K562 (cell line): ENCODE results near the gene UBL5. TPM values are rescaled to one million over a fixed set of nuclear protein-coding genes. Genes with fewer than 3 reads are reported as not detected.

Source experiments
- CHD4 ChIP-seq: fragments of 200-600 bp; sonication (generic); IDR thresholded peaks from 3 replicates; pipeline ENCODE4 v1.6.1; 2012; ENCODE audit warnings: low read depth, mild to moderate bottlenecking, mixed read lengths, low read length, inconsistent platforms; ENCODE audit not compliant: insufficient read depth, insufficient replicate concordance, poor library complexity, severe bottlenecking
- CREM ChIP-seq: IDR thresholded peaks from 2 replicates; pipeline ENCODE4 v1.6.1; 2014; ENCODE audit warnings: antibody characterized with exemption, low read depth
- HDAC3 ChIP-seq: fragments of 450-650 bp; IDR thresholded peaks from 2 replicates; pipeline ENCODE4 v1.6.1; 2018; ENCODE audit warnings: borderline replicate concordance, mild to moderate bottlenecking, moderate library complexity; ENCODE audit not compliant: partially characterized antibody
- JUND ChIP-seq, 2 experiments: IDR thresholded peaks; 2 replicates in 1 of 2; 3 replicates in 1 of 2; pipeline ENCODE4 v1.6.1; 2011; ENCODE audit warnings: borderline replicate concordance in 2 of 2, low read depth in 2 of 2, low read length in 2 of 2, improper control_type of control experiment in 1 of 2, missing biosample characterization in 1 of 2, missing genetic modification characterization in 1 of 2, missing genetic modification reagents in 1 of 2
- KDM1A ChIP-seq, 2 experiments: fragments of 450-650 bp; IDR thresholded peaks; 2 replicates each; pipeline ENCODE4 v1.6.1; 2016; ENCODE audit warnings: mild to moderate bottlenecking in 2 of 2
- KLF16 ChIP-seq: IDR thresholded peaks from 2 replicates; pipeline ENCODE4 v1.6.1; 2016; ENCODE audit warnings: antibody characterized with exemption
- MED1 ChIP-seq: sonication (generic); formaldehyde crosslinking; IDR thresholded peaks from 2 replicates; pipeline ENCODE4 v1.8.1; 2023; ENCODE audit warnings: missing genetic modification reagents, borderline replicate concordance
- NCOA1 ChIP-seq: fragments of 450-650 bp; IDR thresholded peaks from 2 replicates; pipeline ENCODE4 v1.6.1; 2016; ENCODE audit warnings: low read depth
- NELFE ChIP-seq: IDR thresholded peaks from 2 replicates; pipeline ENCODE4 v1.6.1; 2011; ENCODE audit warnings: mild to moderate bottlenecking; ENCODE audit not compliant: insufficient read depth, insufficient read length
- NFRKB ChIP-seq: fragments of 450-650 bp; IDR thresholded peaks from 2 replicates; pipeline ENCODE4 v1.6.1; 2016; ENCODE audit warnings: low read depth
- NONO ChIP-seq, 2 experiments: fragments of 200-400 bp in 1 of 2; fragments of 450-650 bp in 1 of 2; formaldehyde crosslinking in 1 of 2; IDR thresholded peaks; 2 replicates each; pipeline ENCODE4 v1.6.1; 2017; ENCODE audit warnings: low read depth in 2 of 2, mild to moderate bottlenecking in 2 of 2, moderate library complexity in 2 of 2, low read length in 1 of 2
- PHF20 ChIP-seq: fragments of 450-650 bp; IDR thresholded peaks from 2 replicates; pipeline ENCODE4 v1.6.1; 2018; ENCODE audit not compliant: partially characterized antibody
- RBM39 ChIP-seq: fragments of 200-400 bp; formaldehyde crosslinking; optimal IDR thresholded peaks from 2 replicates; pipeline ENCODE3; 2018; ENCODE audit warnings: low read depth, low read length
- RCOR1 ChIP-seq, 2 experiments: IDR thresholded peaks; 2 replicates each; pipeline ENCODE4 v1.6.1; 2012; ENCODE audit warnings: low read depth in 2 of 2, low read length in 2 of 2, borderline replicate concordance in 1 of 2, improper control_type of control experiment in 1 of 2
- SAP30 ChIP-seq: fragments of 200-600 bp; sonication (generic); IDR thresholded peaks from 2 replicates; pipeline ENCODE4 v1.6.1; 2012; ENCODE audit warnings: borderline replicate concordance, low read depth, mild to moderate bottlenecking, moderate library complexity, low read length, control low read depth, inconsistent platforms; ENCODE audit not compliant: insufficient read depth, poor library complexity, severe bottlenecking
- SNIP1 ChIP-seq: fragments of 450-650 bp; IDR thresholded peaks from 2 replicates; pipeline ENCODE4 v1.7.1; 2017; ENCODE audit warnings: low read depth, mild to moderate bottlenecking
- ZNF12 ChIP-seq: sonication (generic); formaldehyde crosslinking; IDR thresholded peaks from 2 replicates; pipeline ENCODE4 v1.4.0; 2020; ENCODE audit warnings: mild to moderate bottlenecking, missing genetic modification reagents
- ZNF384 ChIP-seq: IDR thresholded peaks from 2 replicates; pipeline ENCODE4 v1.6.1; 2012; ENCODE audit warnings: low read depth, low read length, improper control_type of control experiment
- ZNF589 ChIP-seq: fragments of 200-800 bp; sonication (Bioruptor generic); IDR thresholded peaks from 2 replicates; pipeline ENCODE4 v1.6.1; 2016; ENCODE audit warnings: low read depth, missing genetic modification characterization, missing compliant biosample characterization
- ZNF785 ChIP-seq: fragments of 250-450 bp; sonication (Bioruptor Pico); IDR thresholded peaks from 2 replicates; pipeline ENCODE4 v1.4.0; 2020; ENCODE audit warnings: mild to moderate bottlenecking
- polyA plus RNA-seq, 8 experiments: library from polyadenylated mRNA; depleted of rRNA in 4 of 8; stranded (reverse) in 5 of 8; unstranded in 3 of 8; fragments of >200 nt; fragmentation: Nextera tagmentation in 2 of 8; fragmentation: Illumina TruSeq in 1 of 8; extraction: Ambion mirVana in 2 of 8; extraction: Trizol in 1 of 8; gene quantifications; 2 replicates each; pipeline versions ENCODE4 v1.2.1 to v1.2.3, GENCODE V29; 2011 to 2014; ENCODE audit warnings: inconsistent platforms in 1 of 8, missing spikeins in 1 of 8
- total RNA-seq, 7 experiments: library from RNA; depleted of rRNA in 6 of 7; stranded (reverse); fragments of >200 nt in 6 of 7; fragmentation: Illumina TruSeq in 2 of 7; extraction: Trizol in 2 of 7; gene quantifications; 2 replicates each; pipeline versions ENCODE4 v1.2.1 to v1.2.3, GENCODE V29; 2011 to 2021; ENCODE audit warnings: low replicate concordance in 1 of 7
- TF ChIP-seq, protein P1 (sequence below): sonication (generic); formaldehyde crosslinking; IDR thresholded peaks from 2 replicates; pipeline ENCODE4 v1.9.0; 2022; ENCODE audit warnings: mild to moderate bottlenecking, missing genetic modification reagents

UBL5 gene
- total and polyA plus RNA-seq, 9 of the 15 experiments (the other 6 are each of a cell fraction or from before 2014, with no cell fraction given): 410 to 1,266 (median 613) TPM

DNA sequence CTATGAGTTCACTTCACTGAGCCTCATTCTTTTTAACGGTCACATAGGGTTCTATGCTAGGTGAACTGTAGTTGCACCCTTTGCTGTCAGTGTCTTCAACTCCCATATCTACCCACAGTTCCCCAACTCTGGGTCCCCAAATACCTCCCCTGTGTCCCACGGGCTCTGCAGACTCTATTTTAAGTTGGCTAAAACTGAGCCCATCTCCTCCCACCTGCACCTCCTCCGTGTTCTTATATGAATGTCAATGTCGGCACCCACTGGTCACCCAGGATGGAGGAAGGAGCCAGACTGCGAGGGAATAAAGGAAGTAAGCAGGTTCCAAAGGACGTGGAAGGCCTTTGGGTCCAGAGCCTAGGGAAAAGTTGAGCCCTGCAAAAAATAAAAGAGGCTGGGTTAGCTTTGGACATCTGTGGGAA is 6.6 kb downstream of the UBL5 start (continued):
- TF ChIP-seq HDAC3 (no peak), ZNF12 (CRISPR knock-in tag) (no peak), SAP30 (no peak), SNIP1 (no peak), NELFE (no peak), RCOR1 (IDR thresholded peaks at IDR 0.05; ENCODE audit: borderline replicate concordance in 1 of 2, low read depth in 2 of 2, low read length in 2 of 2) (0 out of 4 replicates have a peak, but pooled peaks of 1 of the 2 experiments have one; percentile 94), ZNF384 (no peak), ZNF785 (CRISPR knock-in tag) (no peak), JUND (IDR thresholded peaks at IDR 0.05; ENCODE audit: borderline replicate concordance, low read depth, low read length) (no peak), JUND (tag; IDR thresholded peaks at IDR 0.05; ENCODE audit: borderline replicate concordance, low read depth, low read length) (no peak), CHD4 (no peak), ZNF589 (CRISPR knock-in tag) (no peak), KLF16 (no peak), RBM39 (no peak), NONO (IDR thresholded peaks at IDR 0.05; ENCODE audit: low read depth in 2 of 2, low read length in 1 of 2) (no peak), MED1 (CRISPR knock-in tag) (no peak), KDM1A (IDR thresholded peaks at IDR 0.05) (0 out of 4 replicates have a peak, but pooled peaks of 1 of the 2 experiments have one; percentile 96), CREM (no peak), PHF20 (no peak), NCOA1 (no peak), NFRKB (no peak)
- TF ChIP-seq, protein P1, sequence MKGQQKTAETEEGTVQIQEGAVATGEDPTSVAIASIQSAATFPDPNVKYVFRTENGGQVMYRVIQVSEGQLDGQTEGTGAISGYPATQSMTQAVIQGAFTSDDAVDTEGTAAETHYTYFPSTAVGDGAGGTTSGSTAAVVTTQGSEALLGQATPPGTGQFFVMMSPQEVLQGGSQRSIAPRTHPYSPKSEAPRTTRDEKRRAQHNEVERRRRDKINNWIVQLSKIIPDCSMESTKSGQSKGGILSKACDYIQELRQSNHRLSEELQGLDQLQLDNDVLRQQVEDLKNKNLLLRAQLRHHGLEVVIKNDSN (CRISPR knock-in tag): no peak
